ENCODE data around the gene ING5. TPM values are rescaled to one million over a fixed set of nuclear protein-coding genes. Genes with fewer than 3 reads are reported as not detected.
A peak's percentile ranks its signal among the peaks of the same experiment; 100 is the strongest.

The ING5 gene
- polyA plus RNA-seq, 3 donors = 6.5 to 29.5 (median 6.6) TPM

DNA sequence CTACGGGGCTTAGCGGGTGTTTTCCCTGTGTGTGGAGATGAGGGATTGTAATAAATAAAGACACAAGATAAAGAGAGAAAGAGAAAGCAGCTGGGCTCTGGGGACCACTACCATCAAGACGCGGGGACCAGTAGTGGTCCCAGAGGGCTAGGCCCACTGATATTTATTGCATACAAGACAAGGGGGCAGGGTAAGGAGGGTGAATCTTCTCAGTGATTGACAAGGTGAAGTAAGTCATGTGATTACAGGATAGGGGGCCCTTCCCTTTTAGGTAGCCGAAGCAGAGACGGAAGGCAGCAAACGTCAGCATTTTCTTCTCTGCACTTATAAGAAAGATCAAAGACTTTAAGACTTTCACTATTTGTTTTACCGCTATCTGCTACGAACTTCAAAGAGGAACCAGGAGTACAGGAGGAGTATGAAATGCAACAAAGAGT, 70.2 kb downstream of the ING5 start:
- 85% methylated on average over 2 of the region's 9 CpGs for WGBS (ENCODE audit: insufficient coverage)
- no peak overlapping the region for H3K4me3 ChIP-seq (replicated peaks in 1 of 3; ENCODE audit: low read depth in 2 of 3, low read length in 3 of 3)
- no peak overlapping the region for H3K9ac ChIP-seq (ENCODE audit: insufficient read depth, low read length, poor library complexity, severe bottlenecking)
- H3K27me3 ChIP-seq (ENCODE audit: control insufficient read depth in 2 of 2, insufficient read depth in 2 of 2, low read length in 2 of 2) = no peaks in the 10 kb centered on the region
- no peak for DNase-seq
- Mint-ChIP-seq H3K27ac (peak overlapping the region in 2 of 7 donors; percentile 3 to 59), H3K36me3 (no peaks in the 10 kb centered on the region), H3K4me3 (no peak overlapping the region), H3K4me1 (peaks cover 5% of the 10 kb centered on the region), H3K27me3 (ENCODE audit: low read depth in 3 of 3) (peaks cover 6 to 21% (median 7%) of the 10 kb centered on the region in 3 donors), H3K9me3 (no peaks in the 10 kb centered on the region)
- TF ChIP-seq, protein P1, sequence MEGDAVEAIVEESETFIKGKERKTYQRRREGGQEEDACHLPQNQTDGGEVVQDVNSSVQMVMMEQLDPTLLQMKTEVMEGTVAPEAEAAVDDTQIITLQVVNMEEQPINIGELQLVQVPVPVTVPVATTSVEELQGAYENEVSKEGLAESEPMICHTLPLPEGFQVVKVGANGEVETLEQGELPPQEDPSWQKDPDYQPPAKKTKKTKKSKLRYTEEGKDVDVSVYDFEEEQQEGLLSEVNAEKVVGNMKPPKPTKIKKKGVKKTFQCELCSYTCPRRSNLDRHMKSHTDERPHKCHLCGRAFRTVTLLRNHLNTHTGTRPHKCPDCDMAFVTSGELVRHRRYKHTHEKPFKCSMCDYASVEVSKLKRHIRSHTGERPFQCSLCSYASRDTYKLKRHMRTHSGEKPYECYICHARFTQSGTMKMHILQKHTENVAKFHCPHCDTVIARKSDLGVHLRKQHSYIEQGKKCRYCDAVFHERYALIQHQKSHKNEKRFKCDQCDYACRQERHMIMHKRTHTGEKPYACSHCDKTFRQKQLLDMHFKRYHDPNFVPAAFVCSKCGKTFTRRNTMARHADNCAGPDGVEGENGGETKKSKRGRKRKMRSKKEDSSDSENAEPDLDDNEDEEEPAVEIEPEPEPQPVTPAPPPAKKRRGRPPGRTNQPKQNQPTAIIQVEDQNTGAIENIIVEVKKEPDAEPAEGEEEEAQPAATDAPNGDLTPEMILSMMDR (IDR thresholded peaks at IDR 0.05) = no peak
- intact Hi-C loops (cut with micrococcal nuclease) = no loop called here
- H3K9me3 ChIP-seq (replicated peaks in 1 of 2; ENCODE audit: control insufficient read depth in 1 of 2, insufficient read depth in 1 of 2, low read length in 2 of 2) = no peaks in the 10 kb centered on the region
- H2AFZ ChIP-seq (ENCODE audit: insufficient read depth, low read depth, low read length, poor library complexity, severe bottlenecking) = no peak overlapping the region
- no peak overlapping the region for H3K27ac ChIP-seq (ENCODE audit: low read depth in 1 of 2, low read length in 2 of 2)
- H3K4me1 ChIP-seq (ENCODE audit: control insufficient read depth in 1 of 2, insufficient read depth in 2 of 2, low read length in 2 of 2) = no peaks in the 10 kb centered on the region
- no peak overlapping the region for H3K4me2 ChIP-seq (replicated peaks; ENCODE audit: extremely low read depth, low read length, poor library complexity, severe bottlenecking)
- H3K36me3 ChIP-seq (replicated peaks in 1 of 2; ENCODE audit: control insufficient read depth in 1 of 2, insufficient read depth in 2 of 2, low read length in 2 of 2) = no peaks in the 10 kb centered on the region
- H4K20me1 ChIP-seq (ENCODE audit: insufficient read depth, low read length) = no peaks in the 10 kb centered on the region
- no peaks in the 10 kb centered on the region for H3K79me2 ChIP-seq (ENCODE audit: insufficient read depth, low read length)

DNA sequence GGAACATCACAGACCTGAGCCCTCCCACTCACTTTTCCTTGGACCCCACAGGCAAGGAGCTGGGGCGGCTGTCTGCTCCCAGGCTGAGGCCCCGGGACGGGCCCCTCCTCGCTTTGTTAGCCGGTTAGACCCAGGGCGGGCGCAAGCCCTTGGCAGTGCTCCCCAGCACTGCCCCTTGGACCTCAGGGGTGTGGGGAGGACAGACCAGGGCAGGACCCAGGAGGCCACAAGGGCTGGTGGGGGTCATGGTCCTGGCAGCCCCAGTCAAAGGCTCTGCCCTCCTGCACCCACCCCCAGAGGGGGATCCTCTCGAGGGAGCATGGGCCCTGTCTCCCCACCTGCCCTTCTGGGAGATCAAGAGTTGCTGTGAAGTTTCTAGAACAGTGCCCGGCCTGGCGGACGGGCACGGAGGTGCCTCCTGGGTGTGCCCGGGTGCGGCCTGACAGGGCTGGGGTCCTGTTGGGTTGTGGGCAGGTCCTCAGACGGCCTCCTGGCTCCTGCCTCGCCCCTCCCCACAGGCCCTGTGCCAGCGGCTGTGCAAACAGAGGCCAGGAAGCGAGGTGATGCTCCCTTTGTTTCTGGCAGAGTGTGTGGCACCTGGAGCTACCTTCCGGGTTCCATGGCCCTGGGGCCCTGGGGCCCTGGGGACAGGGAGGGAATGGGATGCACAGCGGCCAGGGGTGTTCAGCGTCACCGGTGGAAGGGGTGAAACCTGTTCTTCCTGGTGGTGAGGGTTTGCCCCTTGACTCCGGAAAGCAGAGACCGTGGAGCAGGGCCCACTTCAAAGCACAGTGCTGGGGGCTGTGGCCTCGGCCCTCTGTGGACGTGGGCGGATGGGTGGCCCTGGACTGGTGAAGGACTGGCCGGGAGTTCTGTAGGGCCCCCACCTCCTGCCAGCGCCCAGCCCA, 71.9 kb downstream of the ING5 start:
- H3K9ac ChIP-seq (ENCODE audit: insufficient read depth, low read length, poor library complexity, severe bottlenecking) = no peak overlapping the region
- Mint-ChIP-seq H3K27me3 (ENCODE audit: low read depth in 3 of 3) (peaks cover 6 to 22% (median 7%) of the 10 kb centered on the region in 3 donors), H3K4me1 (peaks cover 5% of the 10 kb centered on the region), H3K9me3 (no peaks in the 10 kb centered on the region), H3K27ac (peak overlapping the region in 1 of 7 donors; percentile 20), H3K4me3 (no peak overlapping the region), H3K36me3 (no peaks in the 10 kb centered on the region)
- DNase-seq = peak in 1 of 3 donors; percentile 2
- no peak overlapping the region for H3K4me2 ChIP-seq (replicated peaks; ENCODE audit: extremely low read depth, low read length, poor library complexity, severe bottlenecking)
- H3K27ac ChIP-seq (ENCODE audit: low read depth in 1 of 2, low read length in 2 of 2) = no peak overlapping the region
- H3K9me3 ChIP-seq (replicated peaks in 1 of 2; ENCODE audit: control insufficient read depth in 1 of 2, insufficient read depth in 1 of 2, low read length in 2 of 2) = no peaks in the 10 kb centered on the region
- H3K79me2 ChIP-seq (ENCODE audit: insufficient read depth, low read length) = no peaks in the 10 kb centered on the region
- TF ChIP-seq, protein P1 (IDR thresholded peaks at IDR 0.05) = no peak
- no peaks in the 10 kb centered on the region for H3K4me1 ChIP-seq (ENCODE audit: control insufficient read depth in 1 of 2, insufficient read depth in 2 of 2, low read length in 2 of 2)
- no peak overlapping the region for H2AFZ ChIP-seq (ENCODE audit: insufficient read depth, low read depth, low read length, poor library complexity, severe bottlenecking)
- 84% methylated on average over 29 of the region's 29 CpGs for WGBS (ENCODE audit: insufficient coverage)
- H4K20me1 ChIP-seq (ENCODE audit: insufficient read depth, low read length) = no peaks in the 10 kb centered on the region
- no peak overlapping the region for H3K4me3 ChIP-seq (replicated peaks in 1 of 3; ENCODE audit: low read depth in 2 of 3, low read length in 3 of 3)
- H3K36me3 ChIP-seq (replicated peaks in 1 of 2; ENCODE audit: control insufficient read depth in 1 of 2, insufficient read depth in 2 of 2, low read length in 2 of 2) = no peaks in the 10 kb centered on the region
- H3K27me3 ChIP-seq (ENCODE audit: control insufficient read depth in 2 of 2, insufficient read depth in 2 of 2, low read length in 2 of 2) = no peaks in the 10 kb centered on the region
- intact Hi-C loops (cut with micrococcal nuclease) = no loop called here
